Urinary bladder (tissue), 4 donors: Measurements from ENCODE around the gene FCER2. TPM values are rescaled to one million over a fixed set of nuclear protein-coding genes. Genes with fewer than 3 reads are reported as not detected.
"Not testable (repeated sequence)": the region's sequence is repeated elsewhere in the genome, so short reads cannot be mapped to it uniquely, and the experiment has no call there.

Source experiments
- DNase-seq: peaks from one replicate; pipeline ENCODE4 v3.0.0-alpha.2; 2015; ENCODE audit errors: extremely low spot score
- H3K27ac ChIP-seq: one replicate; pipeline ENCODE4 v1.5.1; 2013; ENCODE audit warnings: low read depth, mild to moderate bottlenecking, moderate library complexity
- H3K36me3 ChIP-seq: one replicate; pipeline ENCODE4 v1.6.1; 2013; ENCODE audit warnings: mild to moderate bottlenecking, moderate library complexity; ENCODE audit not compliant: insufficient read depth
- H3K4me1 ChIP-seq: one replicate; pipeline ENCODE4 v1.6.1; 2013; ENCODE audit warnings: mild to moderate bottlenecking, moderate library complexity; ENCODE audit not compliant: insufficient read depth
- H3K4me3 ChIP-seq: one replicate; pipeline ENCODE4 v1.5.1; 2013; ENCODE audit warnings: low read depth, low read length
- WGBS: extraction: QIAGEN DNeasy Blood & Tissue Kit; methylation state at CpG from one replicate; pipeline ENCODE4 v1.1.7; 2013; 5-methylcytosine and 5-hydroxymethylcytosine counted together
- polyA plus RNA-seq: library from polyadenylated mRNA; stranded (reverse); fragments of 200-250 nt; gene quantifications from one replicate; pipeline ENCODE4 v1.2.3, GENCODE V29; 2013
- total RNA-seq: library from RNA; depleted of rRNA; stranded (reverse); fragments of >200 nt; gene quantifications from one replicate; pipeline ENCODE4 v1.2.3, GENCODE V29; 2014
- donor health status: healthy with polysubstance abuse.
- donor health status: healthy.

The FCER2 gene
- total RNA-seq = 0.21 TPM
- 0.90 TPM for polyA plus RNA-seq

GRCh38 chr19:7701654-7702457 lies at the start of gene FCER2:
Gene FCER2, minus strand, starts transcription at chr19:7702131. Its CDS starts 2,371 bp downstream, at chr19:7699760.
- 56% methylated on average over 20 of the region's 20 CpGs for WGBS
- Histone ChIP-seq H3K4me3 (no peak within 1 kb of the TSS), H3K27ac (no peak within 1 kb of the TSS), H3K4me1 (no peaks in the 10 kb centered on the region), H3K36me3 (no peaks in the 10 kb centered on the region)
- no peak for DNase-seq

- no peak overlapping the region for H3K4me3 ChIP-seq
- DNase-seq = no peak
- 75% methylated on average over 12 of the region's 12 CpGs for WGBS
- no peaks in the 10 kb centered on the region for H3K4me1 ChIP-seq
- H3K27ac ChIP-seq = no peak overlapping the region
- no peaks in the 10 kb centered on the region for H3K36me3 ChIP-seq
These were observed 49.3 kb upstream of the FCER2 start for GRCh38 chr19:7751157-7751783.

- DNase-seq = peak; percentile 8
- H3K36me3 ChIP-seq = no peaks in the 10 kb centered on the region
- no peaks in the 10 kb centered on the region for H3K4me1 ChIP-seq
- 20% methylated on average over 4 of the region's 4 CpGs for WGBS
- H3K27ac ChIP-seq = no peak overlapping the region
- no peak overlapping the region for H3K4me3 ChIP-seq
These were observed 46.8 kb upstream of the FCER2 start for GRCh38 chr19:7748756-7749155.

- DNase-seq = no peak
- Histone ChIP-seq H3K4me1 (no peaks in the 10 kb centered on the region), H3K27ac (no peak overlapping the region), H3K4me3 (no peak overlapping the region), H3K36me3 (no peaks in the 10 kb centered on the region)
- WGBS = 69% methylated on average over 2 of the region's 2 CpGs
These were observed 46.2 kb upstream of the FCER2 start for GRCh38 chr19:7748171-7748570.

- WGBS = 50% methylated on average over 7 of the region's 7 CpGs
- Histone ChIP-seq H3K36me3 (no peaks in the 10 kb centered on the region), H3K4me3 (no peak within 1 kb of the TSS), H3K4me1 (no peaks in the 10 kb centered on the region), H3K27ac (no peak within 1 kb of the TSS)
- no peak for DNase-seq
These were observed 45.3 kb upstream of the FCER2 start, which contains the start of gene CD209 for GRCh38 chr19:7746903-7747884. Gene CD209, minus strand, starts transcription at chr19:7747534. Its CDS starts 23 bp downstream, at chr19:7747511.

- WGBS = 70% methylated on average over 4 of the region's 4 CpGs
- H3K4me3 ChIP-seq, H3K27ac ChIP-seq, H3K36me3 ChIP-seq, DNase-seq, H3K4me1 ChIP-seq: not testable (repeated sequence)
These were observed 44.4 kb upstream of the FCER2 start for GRCh38 chr19:7746306-7746705.

- DNase-seq = no peak
- 70% methylated on average over 12 of the region's 12 CpGs for WGBS
- H3K27ac ChIP-seq = no peak overlapping the region
- no peak overlapping the region for H3K4me3 ChIP-seq
- H3K36me3 ChIP-seq = no peaks in the 10 kb centered on the region
- H3K4me1 ChIP-seq = no peaks in the 10 kb centered on the region
These were observed 43.1 kb upstream of the FCER2 start for GRCh38 chr19:7744871-7745650.

GRCh38 chr19:7744199-7744786 lies 42.4 kb upstream of the FCER2 start:
- no peaks in the 10 kb centered on the region for H3K4me1 ChIP-seq
- H3K36me3 ChIP-seq = no peaks in the 10 kb centered on the region
- H3K27ac ChIP-seq = no peak overlapping the region
- 56% methylated on average over 5 of the region's 5 CpGs for WGBS
- no peak overlapping the region for H3K4me3 ChIP-seq
- no peak for DNase-seq

GRCh38 chr19:7743425-7743841 lies 41.5 kb upstream of the FCER2 start:
- WGBS = 68% methylated on average over 2 of the region's 2 CpGs
- Histone ChIP-seq H3K27ac (no peak overlapping the region), H3K4me3 (no peak overlapping the region), H3K36me3 (no peaks in the 10 kb centered on the region), H3K4me1 (no peaks in the 10 kb centered on the region)
- no peak for DNase-seq

- H3K4me1 ChIP-seq = no peaks in the 10 kb centered on the region
- no peak for DNase-seq
- no peak overlapping the region for H3K27ac ChIP-seq
- no peaks in the 10 kb centered on the region for H3K36me3 ChIP-seq
- WGBS = 65% methylated on average over 11 of the region's 11 CpGs
- H3K4me3 ChIP-seq = no peak overlapping the region
These were observed 41.1 kb upstream of the FCER2 start for GRCh38 chr19:7742991-7743390.

- Histone ChIP-seq H3K27ac (no peak overlapping the region), H3K4me3 (no peak overlapping the region), H3K36me3 (no peaks in the 10 kb centered on the region), H3K4me1 (no peaks in the 10 kb centered on the region)
- no peak for DNase-seq
- 74% methylated on average over 2 of the region's 2 CpGs for WGBS
These were observed 40.6 kb upstream of the FCER2 start for GRCh38 chr19:7742575-7742974.

- H3K4me1 ChIP-seq = no peaks in the 10 kb centered on the region
- 84% methylated on average over 6 of the region's 6 CpGs for WGBS
- H3K27ac ChIP-seq = no peak overlapping the region
- DNase-seq = no peak
- H3K4me3 ChIP-seq = no peak overlapping the region
- no peaks in the 10 kb centered on the region for H3K36me3 ChIP-seq
These were observed 38.7 kb upstream of the FCER2 start for GRCh38 chr19:7740682-7741054.
